ENCODE results near the gene IL3RA. TPM values are rescaled to one million over a fixed set of nuclear protein-coding genes. Genes with fewer than 3 reads are reported as not detected.
A peak's percentile ranks its signal among the peaks of the same experiment; 100 is the strongest.
"Not testable (repeated sequence)": the region's sequence is repeated elsewhere in the genome, so short reads cannot be mapped to it uniquely, and the experiment has no call there.

IL3RA gene
- 1 to 10 TPM; 3.9 to 9.4 TPM for total RNA-seq
- long read RNA-seq, partial matches to known transcripts = 0 of 5 reads
- long read RNA-seq, other reads (novel, unspliced or antisense) = 4 of 5 reads

DNA sequence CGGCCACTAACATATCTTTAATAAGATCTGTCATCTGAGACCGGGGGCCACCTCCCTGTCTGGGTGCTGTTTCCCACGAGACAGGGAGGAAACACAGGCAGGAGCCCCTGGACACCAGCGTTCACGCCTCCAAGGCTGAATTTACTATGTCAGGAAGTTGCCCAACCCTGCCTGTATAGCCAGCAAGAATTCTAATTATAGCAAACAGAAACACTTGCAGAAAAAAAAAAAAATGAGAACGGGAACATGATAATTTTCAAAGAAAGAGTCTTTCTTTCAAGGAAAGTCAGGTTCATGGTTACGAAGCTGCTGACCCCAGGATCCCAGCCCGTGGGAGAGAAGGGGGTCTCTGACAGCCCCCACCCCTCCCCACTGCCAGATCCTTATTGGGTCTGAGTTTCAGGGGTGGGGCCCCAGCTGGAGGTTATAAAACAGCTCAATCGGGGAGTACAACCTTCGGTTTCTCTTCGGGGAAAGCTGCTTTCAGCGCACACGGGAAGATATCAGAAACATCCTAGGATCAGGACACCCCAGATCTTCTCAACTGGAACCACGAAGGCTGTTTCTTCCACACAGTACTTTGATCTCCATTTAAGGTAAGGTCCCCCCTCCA, at the start of gene IL3RA:
Gene IL3RA (plus strand): TSS at position 455 of the 613 bp plus-strand sequence. CDS start 4,981 bp downstream, outside the sequence.
- DNase-seq (peak; percentile 38 to 64), ATAC-seq (peak; percentile 89)
- intact Hi-C loops (cut with DNase I, micrococcal nuclease) = no loop called here

DNA sequence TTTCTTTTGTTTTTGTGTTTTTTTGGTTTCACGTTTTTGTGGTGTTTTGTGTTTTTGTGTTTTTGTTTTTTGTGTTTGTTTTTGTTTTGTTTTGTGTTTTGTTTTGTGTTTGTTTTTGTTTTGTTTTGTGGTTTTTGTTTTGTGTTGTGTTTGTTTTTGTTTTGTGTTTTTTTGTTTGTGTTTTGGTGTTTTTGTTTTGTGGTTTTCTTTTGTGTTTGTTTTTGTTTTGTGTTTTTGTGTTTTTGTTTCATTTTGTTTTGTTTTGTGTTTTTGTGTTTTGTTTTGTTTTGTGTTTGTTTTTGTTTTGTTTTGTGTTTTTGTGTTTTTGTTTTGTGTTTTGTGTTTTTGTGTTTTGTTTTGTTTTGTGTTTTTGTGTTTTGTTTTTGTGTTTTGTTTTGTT, 47.0 kb upstream of the IL3RA start:
- no peak for DNase-seq
- intact Hi-C loops (cut with DNase I, micrococcal nuclease) = no loop called here
- no peak for ATAC-seq

DNA sequence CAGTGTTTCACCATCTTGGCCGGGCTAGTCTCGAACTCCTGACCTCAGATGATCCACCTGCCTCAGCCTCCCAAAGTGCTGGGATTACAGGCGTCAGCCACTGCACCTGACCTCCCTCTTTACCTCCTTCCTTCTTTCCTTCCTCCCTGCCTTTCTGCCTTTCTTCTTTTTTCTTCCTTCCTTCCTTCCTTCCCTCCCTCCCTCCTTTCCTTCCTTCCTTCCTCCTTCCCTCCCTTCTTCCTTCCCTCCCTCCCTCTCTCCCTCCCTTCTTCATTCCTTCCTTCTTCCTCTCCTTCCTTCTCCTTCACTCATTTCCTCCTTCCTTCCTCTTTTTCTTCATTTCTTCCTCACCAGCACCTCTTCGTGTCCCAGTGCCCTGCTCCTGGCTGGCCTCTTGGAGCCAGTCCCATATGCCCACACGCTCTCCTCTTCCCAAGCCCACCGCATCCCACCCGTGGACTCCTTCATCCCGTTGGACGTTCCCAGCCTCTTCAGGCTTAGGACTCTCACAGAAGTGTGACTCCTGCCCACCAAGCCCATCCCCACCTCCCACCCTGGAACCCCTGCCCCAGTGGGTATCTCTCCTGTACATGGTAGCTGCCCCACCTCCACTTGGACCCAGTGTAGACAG, 45.4 kb upstream of the IL3RA start:
- intact Hi-C loops (cut with DNase I, micrococcal nuclease) = no loop called here
- DNase-seq (no peak), ATAC-seq (no peak)

DNA sequence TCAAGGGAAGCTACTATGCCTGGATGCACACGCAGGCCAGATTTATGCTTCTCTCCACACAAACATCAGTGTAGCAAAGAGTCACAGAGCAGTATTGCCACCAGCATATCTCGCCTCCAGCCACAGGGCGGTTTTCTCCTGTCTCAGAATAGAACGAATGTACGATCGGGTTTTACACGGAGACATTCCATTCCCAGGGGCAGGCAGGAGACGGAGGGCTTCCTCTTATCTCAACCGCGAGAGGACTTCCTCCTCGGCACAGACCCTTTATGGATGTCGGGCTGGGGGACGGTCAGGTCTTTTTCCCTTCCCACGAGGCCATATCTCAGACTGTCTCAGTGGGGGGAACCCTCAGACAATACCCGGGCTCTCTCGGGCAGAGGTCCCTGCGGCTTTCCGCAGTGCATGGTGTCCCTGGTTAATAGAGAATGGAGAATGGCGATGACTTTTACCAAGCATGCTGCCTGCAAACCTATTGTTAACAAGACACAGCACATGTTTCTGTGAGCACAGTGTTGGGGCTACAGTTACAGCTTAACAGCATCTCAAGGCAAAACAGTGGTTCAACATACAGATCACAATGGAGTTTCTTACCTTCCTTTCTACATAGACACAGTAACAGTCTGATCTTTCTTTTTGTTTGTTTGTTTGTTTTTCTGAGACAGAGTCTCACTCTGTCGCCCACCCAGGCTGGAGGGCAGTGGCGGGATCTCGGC, 43.9 kb upstream of the IL3RA start:
- intact Hi-C loops (cut with DNase I, micrococcal nuclease) = no loop called here
- no peak for ATAC-seq

DNA sequence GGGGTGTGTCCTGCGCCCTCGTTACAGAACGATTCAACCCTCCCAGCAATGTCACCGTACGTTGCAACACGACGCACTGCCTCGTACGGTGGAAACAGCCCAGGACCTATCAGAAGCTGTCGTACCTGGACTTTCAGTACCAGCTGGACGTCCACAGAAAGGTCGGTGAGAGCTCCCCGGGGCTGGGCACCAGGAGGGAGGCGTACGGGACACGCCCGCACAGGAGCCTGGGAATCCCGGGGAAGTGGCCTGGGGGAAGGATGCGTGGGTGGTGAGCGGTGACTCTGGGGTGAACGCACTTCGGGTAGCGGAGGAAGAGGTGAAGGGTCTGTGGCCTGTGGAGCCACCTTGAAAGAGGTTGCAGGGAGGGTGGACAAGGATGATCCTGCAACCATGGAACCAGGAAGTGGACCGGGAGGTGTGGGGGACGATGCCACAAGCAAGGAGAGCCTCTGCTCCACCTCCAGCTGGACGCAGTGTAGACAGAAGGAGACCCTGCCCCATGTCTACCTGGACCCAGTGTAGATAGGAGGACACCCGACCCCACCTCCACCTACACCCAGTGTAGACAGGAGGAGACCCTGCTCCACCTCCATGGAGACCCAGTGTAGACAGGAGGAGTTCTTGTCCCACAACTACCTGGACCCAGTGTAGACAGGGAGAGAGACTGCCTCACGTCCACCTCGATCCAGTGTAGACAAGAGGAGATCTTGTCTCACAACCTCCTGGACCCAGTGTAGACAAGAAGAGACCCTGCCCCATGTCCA, 42.1 kb upstream of the IL3RA start:
- intact Hi-C loops (cut with DNase I, micrococcal nuclease) = no loop called here
- ATAC-seq (no peak), DNase-seq (no peak)

More for the DNA sequence above, 43.9 kb upstream of the IL3RA start:
- no peak for DNase-seq

DNA sequence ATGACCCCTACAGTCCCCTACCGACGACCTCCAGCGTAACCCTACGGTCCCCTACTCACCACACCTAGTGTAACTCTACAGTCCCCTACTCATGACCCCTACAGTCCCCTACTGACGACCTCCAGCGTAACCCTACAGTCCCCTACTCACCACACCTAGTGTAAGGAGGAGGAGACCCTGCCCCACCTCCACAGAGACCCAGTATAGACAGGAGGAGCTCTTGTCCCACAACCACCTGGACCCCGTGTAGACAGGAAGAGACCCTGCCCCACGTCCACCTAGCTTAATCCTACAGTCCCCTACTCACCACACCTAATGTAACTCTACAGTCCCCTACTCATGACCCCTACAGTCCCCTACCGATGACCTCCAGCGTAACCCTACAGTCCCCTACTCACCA, 41.0 kb upstream of the IL3RA start:
- ATAC-seq = no peak
- intact Hi-C loops (cut with DNase I, micrococcal nuclease) = no loop called here
- no peak for DNase-seq

DNA sequence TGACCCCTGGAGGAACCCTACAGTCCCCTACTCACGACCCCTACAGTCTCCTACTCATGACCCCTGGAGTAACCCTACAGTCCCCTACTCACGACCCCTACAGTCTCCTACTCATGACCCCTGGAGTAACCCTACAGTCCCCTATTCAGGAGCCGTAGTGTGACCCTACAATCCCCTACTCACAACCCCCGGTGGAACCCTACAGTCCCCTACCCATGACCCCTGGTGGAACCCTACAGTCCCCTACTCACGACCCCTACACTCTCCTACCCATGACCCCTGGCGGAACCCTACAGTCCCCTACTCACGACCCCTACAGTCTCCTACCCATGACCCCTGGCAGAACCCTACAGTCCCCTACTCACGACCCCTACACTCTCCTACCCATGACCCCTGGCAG, 39.0 kb upstream of the IL3RA start:
- DNase-seq; ATAC-seq; intact Hi-C loops (cut with DNase I, micrococcal nuclease): not testable (repeated sequence)

DNA sequence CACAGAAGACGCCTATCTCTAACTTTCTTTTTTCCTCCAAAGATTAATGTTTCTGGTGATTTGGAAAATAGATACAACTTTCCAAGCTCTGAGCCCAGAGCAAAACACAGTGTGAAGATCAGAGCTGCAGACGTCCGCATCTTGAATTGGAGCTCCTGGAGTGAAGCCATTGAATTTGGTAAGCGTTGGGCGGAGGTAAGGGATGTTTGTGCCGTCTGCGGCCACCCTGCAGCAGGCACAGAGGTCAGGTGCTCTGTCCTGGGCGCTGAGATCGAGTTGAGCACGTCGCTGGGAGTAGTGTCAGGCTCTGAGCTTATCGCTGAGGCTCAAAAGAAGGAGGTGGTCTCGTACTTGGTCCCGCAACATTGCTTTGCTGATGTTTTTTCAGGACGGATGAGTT, 36.1 kb upstream of the IL3RA start:
- ATAC-seq = no peak
- intact Hi-C loops (cut with DNase I, micrococcal nuclease) = no loop called here
- no peak for DNase-seq

DNA sequence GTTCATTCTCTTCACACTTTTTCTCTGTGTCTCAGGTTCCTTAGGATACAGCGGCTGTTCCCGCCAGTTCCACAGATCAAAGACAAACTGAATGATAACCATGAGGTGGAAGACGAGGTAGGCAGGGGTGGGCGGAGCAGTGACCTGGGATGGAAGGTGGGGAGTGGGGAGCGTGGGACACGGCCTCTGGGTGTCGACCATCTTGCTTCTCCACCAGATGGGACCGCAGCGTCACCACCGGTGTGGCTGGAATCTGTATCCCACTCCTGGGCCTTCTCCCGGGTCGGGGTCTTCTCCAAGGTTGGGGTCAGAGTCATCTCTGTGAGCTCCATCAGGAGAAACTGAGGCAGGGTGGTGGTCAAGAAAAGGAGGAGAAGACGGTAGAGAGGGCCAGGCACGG, 31.2 kb upstream of the IL3RA start:
- DNase-seq (no peak), ATAC-seq (no peak)
- intact Hi-C loops (cut with DNase I, micrococcal nuclease) = no loop called here

DNA sequence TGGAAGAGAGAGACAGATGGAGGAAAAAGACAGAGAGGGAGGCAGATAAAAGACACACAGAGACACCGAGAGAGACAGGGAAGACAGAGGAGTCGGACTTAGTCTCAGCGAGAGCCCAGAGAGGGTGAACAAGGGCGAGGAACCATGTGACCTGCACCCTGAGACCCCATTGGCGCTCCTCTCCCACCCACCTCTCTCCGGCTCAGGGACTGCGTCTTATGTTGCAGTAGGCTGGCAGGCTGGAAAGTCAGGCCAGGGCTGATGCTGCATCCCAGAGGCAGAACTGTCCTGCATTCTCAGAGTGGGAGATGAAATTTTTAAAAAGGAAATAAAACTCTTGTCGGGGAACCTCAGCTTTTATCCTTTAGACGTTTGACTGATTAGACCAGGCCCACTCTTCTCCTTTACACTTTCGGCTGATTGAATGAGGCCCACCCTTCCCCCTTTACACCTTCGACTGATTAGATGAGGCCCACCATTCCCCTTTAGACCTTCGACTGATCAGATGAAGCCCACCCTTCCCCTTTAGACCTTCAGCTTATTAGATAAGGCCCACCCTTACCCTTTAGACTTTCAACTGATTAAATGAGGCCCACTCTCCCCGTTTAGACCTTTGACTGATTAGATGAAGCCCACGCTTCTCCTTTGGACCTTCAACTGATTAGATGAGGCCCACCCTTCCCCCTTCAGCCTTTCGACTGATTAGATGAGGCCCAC, 29.5 kb upstream of the IL3RA start:
- ATAC-seq = no peak
- intact Hi-C loops (cut with DNase I, micrococcal nuclease) = no loop called here
- DNase-seq = no peak

DNA sequence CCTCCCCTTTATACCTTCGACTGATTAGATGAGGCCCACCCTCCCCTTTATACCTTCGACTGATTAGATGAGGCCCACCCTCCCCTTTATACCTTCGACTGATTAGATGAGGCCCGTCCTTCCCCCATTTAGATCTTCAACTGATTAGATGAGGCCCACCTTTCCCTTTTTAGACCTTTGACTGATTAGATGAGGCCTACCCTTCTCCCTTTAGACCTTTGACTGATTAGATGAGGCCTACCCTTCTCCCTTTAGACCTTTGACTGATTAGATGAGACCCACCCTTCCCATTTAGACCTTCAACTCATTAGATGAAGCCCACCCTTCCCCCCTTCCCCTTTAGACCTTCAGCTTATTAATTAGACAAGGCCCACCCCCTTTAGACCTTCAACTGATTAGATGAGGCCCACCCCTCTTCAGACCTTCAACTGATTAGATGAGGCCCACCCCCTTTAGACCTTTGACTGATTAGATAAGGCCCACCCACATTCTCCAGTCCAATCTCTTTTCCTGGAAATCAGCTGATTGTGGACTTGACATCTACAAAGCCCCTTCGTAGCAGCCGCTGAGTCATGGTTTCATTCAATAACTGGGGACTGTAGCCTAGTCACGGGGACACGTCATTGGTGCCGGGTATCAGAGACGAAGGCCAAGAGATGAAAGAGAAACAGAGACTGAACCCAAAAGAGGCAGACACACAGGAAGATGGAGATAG, 28.8 kb upstream of the IL3RA start:
- ATAC-seq = no peak
- intact Hi-C loops (cut with DNase I, micrococcal nuclease) = no loop called here
- no peak for DNase-seq

DNA sequence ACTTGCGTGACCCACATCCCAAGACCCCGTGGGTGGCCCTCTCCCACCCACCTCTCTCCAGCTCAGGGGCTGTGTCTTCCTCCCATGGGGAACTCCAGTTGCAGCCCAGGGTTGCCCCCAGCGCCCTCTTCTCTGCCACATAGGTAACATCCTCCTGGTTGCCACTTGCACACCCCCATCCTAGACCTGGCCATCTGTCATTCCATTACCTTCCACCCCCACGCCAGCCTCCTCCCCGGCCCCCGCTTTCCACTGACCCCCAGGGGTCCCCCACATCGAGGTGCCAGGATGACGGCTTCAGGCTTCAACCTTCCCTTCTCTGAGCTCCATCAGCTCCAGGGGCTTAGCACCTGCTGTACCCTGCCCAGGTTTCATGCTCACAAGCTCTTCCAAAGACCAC, 28.1 kb upstream of the IL3RA start:
- DNase-seq = no peak
- intact Hi-C loops (cut with DNase I, micrococcal nuclease) = no loop called here
- ATAC-seq = no peak

DNA sequence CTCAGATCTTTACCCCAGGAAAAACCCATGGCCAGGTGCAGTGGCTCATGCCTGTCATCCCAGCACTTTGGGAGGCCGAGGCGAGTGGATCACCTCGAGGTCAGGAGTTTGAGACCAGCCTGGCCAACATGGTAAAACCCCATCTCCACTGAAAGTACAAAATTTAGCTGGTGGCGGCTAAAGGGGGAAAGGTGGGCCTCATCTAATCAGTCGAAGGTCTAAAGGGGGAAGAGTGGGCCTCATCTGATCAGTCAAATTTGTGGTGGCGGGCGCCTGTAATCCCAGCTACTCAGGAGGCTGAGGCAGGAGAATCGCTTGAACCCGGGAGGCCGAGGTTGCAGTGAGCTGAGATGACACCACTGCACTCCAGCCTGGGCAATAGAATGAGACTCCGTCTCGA, 27.7 kb upstream of the IL3RA start:
- DNase-seq; intact Hi-C loops (cut with DNase I, micrococcal nuclease); ATAC-seq: not testable (repeated sequence)

DNA sequence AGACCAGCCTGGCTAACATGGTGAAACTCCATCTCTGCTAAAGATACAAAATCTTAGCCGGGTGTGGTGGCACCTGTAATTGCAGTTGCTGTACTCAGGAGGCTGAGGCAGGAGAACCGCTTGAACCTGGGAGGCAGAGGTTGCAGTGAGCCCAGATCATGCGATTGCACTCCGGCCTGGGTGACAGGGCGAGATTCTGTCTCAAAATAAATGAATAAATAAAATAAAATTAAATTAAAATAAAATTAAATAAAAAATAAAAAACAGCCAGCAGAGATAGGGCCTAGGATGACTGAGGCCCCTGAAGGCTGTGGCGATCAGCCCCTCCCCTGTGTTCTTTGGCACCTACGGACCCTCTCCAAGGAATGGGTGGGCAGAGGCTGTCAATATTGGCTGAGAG, 22.8 kb upstream of the IL3RA start:
- intact Hi-C loops (cut with DNase I, micrococcal nuclease) = no loop called here
- DNase-seq = no peak
- ATAC-seq = no peak

DNA sequence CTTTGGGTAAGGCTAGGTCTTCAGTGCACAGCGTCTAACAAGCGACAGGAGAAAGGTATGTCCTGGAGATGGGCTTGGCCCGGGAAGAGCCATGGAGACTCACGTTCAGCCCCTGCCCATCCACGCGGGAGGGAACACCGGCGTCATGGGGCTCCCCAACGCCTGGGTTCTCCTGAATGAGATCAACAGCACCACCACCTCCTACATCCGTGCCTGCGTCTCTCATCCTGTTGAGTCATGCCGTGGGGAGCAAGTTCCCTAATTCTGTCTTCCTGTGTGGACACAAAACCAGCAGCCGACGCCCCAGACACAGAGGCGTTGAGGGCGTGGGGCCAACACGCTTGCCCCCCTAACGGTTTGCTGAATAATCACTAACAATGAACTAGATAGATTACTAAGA, 20.1 kb upstream of the IL3RA start:
- peak; percentile 34 to 42 for DNase-seq

DNA sequence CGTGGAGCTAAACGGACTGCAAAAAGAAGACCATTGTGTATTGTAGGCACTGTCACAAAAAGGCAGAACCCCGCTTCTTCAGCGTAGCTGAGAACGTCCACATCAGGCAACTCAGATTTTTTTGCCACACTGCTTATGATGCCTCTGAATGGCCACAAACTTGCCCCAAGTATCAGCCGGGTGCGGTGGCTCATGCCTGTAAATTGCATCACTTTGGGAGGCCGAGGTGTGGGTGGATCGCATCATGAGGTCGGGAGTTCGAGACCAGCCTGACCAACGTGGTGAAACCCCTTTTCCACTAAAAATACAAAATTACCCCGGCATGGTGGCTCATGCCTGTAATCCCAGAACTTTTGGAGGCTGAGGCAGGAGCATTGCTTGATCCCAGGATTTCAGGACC, 14.9 kb upstream of the IL3RA start:
- ATAC-seq (no peak), DNase-seq (no peak)
- intact Hi-C loops (cut with DNase I, micrococcal nuclease) = no loop called here

More for the DNA sequence above, 20.1 kb upstream of the IL3RA start:
- no peak for ATAC-seq
- intact Hi-C loops (cut with DNase I, micrococcal nuclease) = no loop called here

DNA sequence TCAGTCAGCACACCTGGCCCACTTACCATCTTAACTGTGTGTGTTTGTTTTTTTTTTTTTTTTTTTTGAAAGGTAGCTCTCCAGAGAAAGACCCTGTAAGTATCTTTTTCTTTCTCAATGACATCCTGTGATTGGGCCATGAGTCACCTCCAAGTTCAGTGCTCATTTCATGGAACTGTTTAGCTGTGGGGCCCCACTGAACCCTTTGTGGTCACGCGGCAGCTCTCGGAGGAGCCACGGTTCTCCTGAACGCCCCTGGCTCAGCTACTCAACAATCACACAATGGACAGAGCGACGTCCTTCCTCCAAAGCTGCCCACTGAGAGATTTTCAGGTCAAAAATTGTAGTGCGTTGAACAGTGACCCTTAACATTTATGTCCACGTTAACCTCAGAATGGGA, 14.2 kb upstream of the IL3RA start:
- intact Hi-C loops (cut with DNase I, micrococcal nuclease) = no loop called here
- ATAC-seq (no peak), DNase-seq (no peak)

DNA sequence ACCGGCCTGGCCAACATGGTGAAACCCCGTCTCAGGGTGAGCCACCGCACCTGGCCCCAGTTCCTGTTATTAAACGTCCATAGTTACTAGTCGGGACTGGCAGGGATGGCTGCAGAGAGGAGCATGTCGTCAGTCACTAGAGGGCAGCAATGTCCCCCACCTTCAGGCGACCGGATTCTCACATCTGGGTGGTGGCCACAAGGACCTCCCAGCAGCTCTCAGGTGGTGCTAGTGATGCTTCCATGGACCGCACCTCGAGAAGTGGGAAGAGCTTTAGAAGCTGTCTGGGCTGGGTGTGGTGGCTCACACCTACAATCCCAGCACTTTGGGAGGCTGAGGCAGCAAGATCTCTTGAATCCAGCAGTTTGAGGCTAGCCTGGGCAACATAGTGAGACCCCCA, 13.3 kb upstream of the IL3RA start:
- intact Hi-C loops (cut with DNase I, micrococcal nuclease) = no loop called here
- ATAC-seq (peak; percentile 91), DNase-seq (peak; percentile 54 to 59)

Data from left colon (tissue), 2 donors.